IMR-90 (cell line): ENCODE measurements around the gene FITM1. TPM values are rescaled to one million over a fixed set of nuclear protein-coding genes. Genes with fewer than 3 reads are reported as not detected.

Experiments used
- ATAC-seq: fragments of 200-7000 bp; cut with Tn5 transposase; 2 replicates; pipeline ENCODE4 v1.9.1; 2020; ENCODE audit warnings: low read depth, mild to moderate bottlenecking, moderate library complexity
- BruUV-seq: library from RNA; stranded (reverse); fragments of 400-500 nt; replicated peaks from 2 replicates; lab custom pipeline; 2021; lab: Mats Ljungman, UMichigan
- CTCF ChIA-PET: fragments of 300-600 bp; formaldehyde crosslinking; extraction: SDS; loops from one replicate; lab custom pipeline; 2021; ENCODE audit warnings: antibody characterized with exemption; lab: Yijun Ruan, JAX
- POLR2A ChIA-PET: fragments of 300-600 bp; sonication (Branson Sonifier 250); formaldehyde crosslinking; loops from one replicate; lab custom pipeline; 2022; ENCODE audit warnings: antibody characterized with exemption; ENCODE audit not compliant: unreplicated experiment; lab: Charles Lee
- DNase-seq: peaks from one replicate; pipeline ENCODE4 v3.0.0; 2013
- H2AFZ ChIP-seq: replicated peaks from 2 replicates; pipeline ENCODE3; 2013; ENCODE audit warnings: low read length, mild to moderate bottlenecking; ENCODE audit not compliant: poor library complexity
- H2AK5ac ChIP-seq: 2 replicates; pipeline ENCODE4 v1.6.1; 2013; ENCODE audit warnings: low read depth, low read length, inconsistent platforms
- H2AK9ac ChIP-seq: replicated peaks from 2 replicates; pipeline ENCODE3; 2013; ENCODE audit warnings: mild to moderate bottlenecking, low read depth, low read length, moderate library complexity; ENCODE audit not compliant: poor library complexity
- H2BK120ac ChIP-seq: 2 replicates; pipeline ENCODE4 v1.6.1; 2013; ENCODE audit warnings: low read depth, low read length, inconsistent platforms
- H2BK15ac ChIP-seq: 3 replicates; pipeline ENCODE4 v1.6.1; 2013; ENCODE audit warnings: low read depth, low read length, inconsistent platforms
- H2BK20ac ChIP-seq: 2 replicates; pipeline ENCODE4 v1.6.1; 2013; ENCODE audit warnings: low read depth, mild to moderate bottlenecking, inconsistent platforms, low read length, moderate library complexity
- H2BK5ac ChIP-seq: 2 replicates; pipeline ENCODE4 v1.6.1; 2013; ENCODE audit warnings: mild to moderate bottlenecking, low read depth, low read length, inconsistent platforms; ENCODE audit not compliant: poor library complexity, severe bottlenecking
- H3K14ac ChIP-seq: replicated peaks from 2 replicates; pipeline ENCODE4 v1.6.1; 2013; ENCODE audit warnings: low read depth, low read length, inconsistent platforms
- H3K18ac ChIP-seq: 2 replicates; pipeline ENCODE4 v1.6.1; 2013; ENCODE audit warnings: low read depth, low read length, control low read depth
- H3K23ac ChIP-seq: 2 replicates; pipeline ENCODE4 v1.6.1; 2013; ENCODE audit warnings: low read depth, low read length, inconsistent platforms
- H3K27ac ChIP-seq: 2 replicates; pipeline ENCODE4 v1.5.1; 2013; ENCODE audit warnings: mild to moderate bottlenecking, control low read depth, low read length; ENCODE audit not compliant: insufficient read depth
- H3K27me3 ChIP-seq: 2 replicates; pipeline ENCODE4 v1.6.1; 2013; ENCODE audit warnings: low read length; ENCODE audit not compliant: control insufficient read depth, insufficient read depth
- H3K36me3 ChIP-seq: 2 replicates; pipeline ENCODE4 v1.6.1; 2013; ENCODE audit warnings: low read length, mixed read lengths; ENCODE audit not compliant: control insufficient read depth, insufficient read depth
- H3K4ac ChIP-seq: 2 replicates; pipeline ENCODE4 v1.6.1; 2013; ENCODE audit warnings: low read depth, low read length, inconsistent platforms
- H3K4me1 ChIP-seq: 2 replicates; pipeline ENCODE4 v1.6.1; 2013; ENCODE audit warnings: low read length, mixed read lengths; ENCODE audit not compliant: control insufficient read depth, insufficient read depth
- H3K4me2 ChIP-seq: 2 replicates; pipeline ENCODE4 v1.6.1; 2013; ENCODE audit warnings: low read depth, mild to moderate bottlenecking, control low read depth, low read length, moderate library complexity
- H3K4me3 ChIP-seq: 2 replicates; pipeline ENCODE4 v1.5.1; 2013; ENCODE audit warnings: low read depth, mild to moderate bottlenecking, control low read depth, low read length, moderate library complexity; ENCODE audit not compliant: insufficient read depth
- H3K56ac ChIP-seq: 2 replicates; pipeline ENCODE4 v1.6.1; 2013; ENCODE audit warnings: low read length, inconsistent platforms; ENCODE audit not compliant: insufficient read depth; ENCODE audit errors: extremely low read depth
- H3K79me1 ChIP-seq, 2 experiments: 2 replicates each; pipeline ENCODE4 v1.6.1; 2013; ENCODE audit warnings: low read length in 2 of 2, inconsistent platforms in 1 of 2, low read depth in 1 of 2
- H3K9ac ChIP-seq: 2 replicates; pipeline ENCODE4 v1.6.1; 2013; ENCODE audit warnings: low read depth, low read length, control low read depth
- H3K9me1 ChIP-seq: 2 replicates; pipeline ENCODE4 v1.6.1; 2013; ENCODE audit warnings: low read length, inconsistent platforms; ENCODE audit not compliant: insufficient read depth
- H3K9me3 ChIP-seq: 2 replicates; pipeline ENCODE4 v1.6.1; 2013; ENCODE audit warnings: low read length; ENCODE audit not compliant: control insufficient read depth, insufficient read depth
- H4K20me1 ChIP-seq: 2 replicates; pipeline ENCODE4 v1.6.1; 2013; ENCODE audit warnings: low read length, inconsistent platforms; ENCODE audit not compliant: insufficient read depth
- H4K5ac ChIP-seq: 2 replicates; pipeline ENCODE4 v1.6.1; 2013; ENCODE audit warnings: mild to moderate bottlenecking, low read depth, low read length, control low read depth
- H4K8ac ChIP-seq, 2 experiments: 2 replicates each; pipeline ENCODE4 v1.6.1; 2013; ENCODE audit warnings: low read depth in 2 of 2, low read length in 2 of 2, control low read depth in 1 of 2, inconsistent platforms in 1 of 2
- H4K91ac ChIP-seq: 2 replicates; pipeline ENCODE4 v1.6.1; 2013; ENCODE audit warnings: low read depth, low read length, inconsistent platforms; ENCODE audit not compliant: insufficient read depth
- BHLHE40 ChIP-seq: fragments of 150-350 bp; IDR thresholded peaks from 2 replicates; pipeline ENCODE4 v1.6.1; 2016; ENCODE audit warnings: mild to moderate bottlenecking, low read depth, low read length
- CEBPB ChIP-seq: IDR thresholded peaks from 2 replicates; pipeline ENCODE4 v1.6.1; 2012; ENCODE audit warnings: low read depth, low read length, improper control_type of control experiment
- CHD1 ChIP-seq: IDR thresholded peaks from 2 replicates; pipeline ENCODE4 v1.6.1; 2012; ENCODE audit warnings: low read depth, low read length, improper control_type of control experiment
- FOS ChIP-seq: fragments of 150-350 bp; IDR thresholded peaks from 2 replicates; pipeline ENCODE4 v1.6.1; 2016; ENCODE audit warnings: low read depth, low read length
- MAFK ChIP-seq: IDR thresholded peaks from 2 replicates; pipeline ENCODE4 v1.6.1; 2012; ENCODE audit warnings: low read depth, low read length, improper control_type of control experiment
- MAZ ChIP-seq: IDR thresholded peaks from 2 replicates; pipeline ENCODE4 v1.6.1; 2012; ENCODE audit warnings: low read depth, mild to moderate bottlenecking, low read length, improper control_type of control experiment, moderate library complexity, borderline replicate concordance
- NFE2L2 ChIP-seq: fragments of 150-350 bp; IDR thresholded peaks from 2 replicates; pipeline ENCODE4 v1.6.1; 2016; ENCODE audit warnings: low read depth, mild to moderate bottlenecking, low read length
- POLR2A ChIP-seq: IDR thresholded peaks from 2 replicates; pipeline ENCODE4 v1.6.1; 2012; ENCODE audit warnings: mild to moderate bottlenecking, low read depth, low read length
- RAD21 ChIP-seq: IDR thresholded peaks from 2 replicates; pipeline ENCODE4 v1.6.1; 2012; ENCODE audit warnings: low read length, improper control_type of control experiment
- RFX5 ChIP-seq: IDR thresholded peaks from 2 replicates; pipeline ENCODE4 v1.8.0; 2012; ENCODE audit warnings: low read depth, mild to moderate bottlenecking, low read length, moderate library complexity
- SMC3 ChIP-seq: fragments of 150-350 bp; IDR thresholded peaks from 2 replicates; pipeline ENCODE4 v1.6.1; 2016; ENCODE audit warnings: low read depth, mild to moderate bottlenecking, antibody characterized with exemption, low read length, moderate library complexity
- WGBS, 2 experiments: methylation state at CpG; one replicate each; pipeline versions ENCODE4 v1.1.5 to v1.1.7; 2013; ENCODE audit warnings: missing lambda C conversion rate in 2 of 2; ENCODE audit not compliant: insufficient read length in 1 of 2; ENCODE audit errors: extremely low coverage in 2 of 2; 5-methylcytosine and 5-hydroxymethylcytosine counted together
- dilution Hi-C: fragments of 300-500 bp; cut with HindIII; formaldehyde crosslinking; loops from one replicate; pipeline ENCODE4 v1.14.3; 2018; ENCODE audit warnings: low sequenced_read_pairs; ENCODE audit not compliant: unreplicated experiment
- in situ Hi-C: fragments of 300-500 bp; cut with MboI; formaldehyde crosslinking; loops from 3 replicates; pipeline ENCODE4 v1.14.3; 2019; ENCODE audit warnings: low sequenced_read_pairs, inconsistent platforms, mixed read lengths
- intact Hi-C: fragments of 100-400 bp; cut with micrococcal nuclease; formaldehyde crosslinking; loops from 2 replicates; pipeline ENCODE4 v1.10.0; 2022
- polyA plus RNA-seq, 3 experiments: library from polyadenylated mRNA; depleted of rRNA; stranded (reverse); fragments of >200 nt; gene quantifications; 2 replicates each; pipeline ENCODE4 v1.2.3, GENCODE V29; 2012; ENCODE audit warnings: low replicate concordance in 1 of 3
- total RNA-seq: library from RNA; depleted of rRNA; stranded (reverse); fragments of >200 nt; gene quantifications from 2 replicates; pipeline ENCODE4 v1.2.3, GENCODE V29; 2012

Gene FITM1
- total and polyA plus RNA-seq, 2 of the 4 experiments (the other 2 are of a cell fraction) = not detected

DNA sequence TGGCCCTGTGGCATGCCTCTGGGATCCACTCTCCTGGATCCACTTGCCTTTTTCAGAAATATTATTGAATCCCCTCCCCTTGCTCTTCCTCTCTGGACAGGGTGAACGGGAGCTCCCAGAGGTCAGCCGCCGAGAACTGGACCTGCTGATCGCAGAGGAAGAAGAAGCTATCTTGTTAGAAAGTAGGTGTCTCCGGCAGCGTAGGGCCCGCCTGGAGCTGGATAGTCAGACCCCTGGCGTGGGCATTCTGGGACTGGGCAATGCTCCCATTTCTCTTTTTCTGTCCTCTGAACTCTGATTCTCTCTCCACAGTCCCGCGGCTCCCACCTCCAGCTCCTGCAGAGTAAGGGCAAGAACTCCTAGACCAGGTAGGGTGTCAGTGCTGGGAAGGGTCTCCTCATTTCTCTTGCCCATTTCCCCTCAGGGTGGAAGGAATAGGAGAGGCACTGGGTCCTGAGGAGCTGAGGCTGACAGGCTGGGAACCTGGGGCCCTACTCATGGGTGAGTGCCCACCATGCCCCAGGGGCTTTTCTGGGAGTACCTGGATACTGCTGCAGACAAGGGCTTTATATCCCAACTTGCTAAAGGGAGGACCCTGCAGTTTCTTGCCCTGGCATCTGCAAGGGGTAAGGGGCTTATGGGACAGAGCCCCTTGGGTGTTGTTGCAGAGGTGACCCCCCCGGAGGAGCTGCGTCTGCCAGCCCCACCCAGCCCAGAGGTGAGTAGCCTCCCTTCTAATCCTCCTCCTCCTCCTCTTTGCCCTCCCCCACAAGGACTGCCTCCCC is 46.8 kb downstream of the FITM1 start (continued):
- TF ChIP-seq RFX5 = no peak

DNA sequence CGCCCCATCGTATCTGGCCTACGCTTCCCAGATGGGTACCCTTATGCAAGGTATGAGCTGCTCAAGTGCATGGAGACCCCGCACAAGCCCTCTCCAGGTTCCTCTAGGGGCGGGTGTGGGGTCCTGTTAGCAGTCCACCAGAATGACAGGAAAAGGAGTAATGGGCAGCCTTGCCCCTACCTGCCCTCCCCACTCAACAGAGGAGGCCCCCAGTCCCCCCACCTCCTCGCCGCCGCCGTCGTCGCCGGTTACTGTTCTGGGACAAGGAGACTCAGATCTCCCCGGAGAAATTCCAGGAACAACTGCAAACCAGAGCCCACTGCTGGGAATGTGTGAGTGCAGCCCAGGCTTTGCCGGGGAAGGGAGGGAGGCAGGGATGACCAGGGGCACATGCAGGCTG is 47.4 kb downstream of the FITM1 start:
- in situ Hi-C loops (no loop called here), dilution Hi-C loops (no loop called here), intact Hi-C loops (no loop called here)
- Histone ChIP-seq H3K18ac (no peak overlapping the region), H3K4me1 (peaks cover 2% of the 10 kb centered on the region; the same call in 1 of the 2 replicates), H4K8ac (no peak overlapping the region), H3K14ac (no peak overlapping the region), H3K4me2 (no peak overlapping the region), H4K5ac (no peak overlapping the region), H3K9ac (no peak overlapping the region), H3K4ac (no peak overlapping the region), H3K9me1 (no peaks in the 10 kb centered on the region), H2AK9ac (no peak overlapping the region), H3K79me1 (no peaks in the 10 kb centered on the region; a peak in 1 of 4 replicates), H3K27me3 (no peaks in the 10 kb centered on the region), H3K27ac (no peak overlapping the region), H3K56ac (no peak overlapping the region), H2BK120ac (no peak overlapping the region), H3K36me3 (peaks cover 61% of the 10 kb centered on the region), H2BK5ac (no peak overlapping the region), H2AK5ac (no peak overlapping the region), H3K4me3 (no peak overlapping the region), H3K23ac (no peak overlapping the region), H4K91ac (no peak overlapping the region), H2BK20ac (no peak overlapping the region), H4K20me1 (no peaks in the 10 kb centered on the region), H2AFZ (no peak overlapping the region), H2BK15ac (no peak overlapping the region), H3K9me3 (no peaks in the 10 kb centered on the region)
- DNase-seq (no peak), ATAC-seq (no peak)
- ChIA-PET POLR2A (no interaction called here), CTCF (no interaction called here)
- 90% methylated on average over 3 of the region's 14 CpGs; no CpG with 5 or more reads in 1 of the 2 experiments for WGBS, 2 experiments
- no TSS peak for BruUV-seq
- TF ChIP-seq FOS = no peak
- no peak for TF ChIP-seq MAFK
- no peak for TF ChIP-seq SMC3
- no peak for TF ChIP-seq MAZ
- no peak for TF ChIP-seq BHLHE40
- TF ChIP-seq CEBPB = no peak
- TF ChIP-seq NFE2L2 = no peak
- no peak for TF ChIP-seq RAD21
- no peak for TF ChIP-seq POLR2A
- no peak for TF ChIP-seq CHD1
